Ovary (tissue), 3 donors: ENCODE data around the gene ARSG.

ENCODE experiments used
- EP300 ChIP-seq: sonication (generic); formaldehyde crosslinking; IDR thresholded peaks from one replicate; pipeline ENCODE4 v1.6.1; 2017; ENCODE audit warnings: antibody characterized with exemption
- POLR2A ChIP-seq: fragments of 450-650 bp; IDR thresholded peaks from one replicate; pipeline ENCODE4 v1.6.1; 2017; ENCODE audit warnings: antibody characterized with exemption, mild to moderate bottlenecking, moderate library complexity
- TF ChIP-seq, protein P1 (sequence below), 3 donors: fragments of 450-650 bp in 2 of 3; fragments of 200-600 bp in 1 of 3; IDR thresholded peaks; one replicate each; pipeline versions ENCODE4 v1.5.1 to v1.8.0; 2016 to 2022; ENCODE audit warnings: antibody characterized with exemption in 3 of 3, mild to moderate bottlenecking in 1 of 3
- donor health status: DM: no; HTN: no; CAD: no.

DNA sequence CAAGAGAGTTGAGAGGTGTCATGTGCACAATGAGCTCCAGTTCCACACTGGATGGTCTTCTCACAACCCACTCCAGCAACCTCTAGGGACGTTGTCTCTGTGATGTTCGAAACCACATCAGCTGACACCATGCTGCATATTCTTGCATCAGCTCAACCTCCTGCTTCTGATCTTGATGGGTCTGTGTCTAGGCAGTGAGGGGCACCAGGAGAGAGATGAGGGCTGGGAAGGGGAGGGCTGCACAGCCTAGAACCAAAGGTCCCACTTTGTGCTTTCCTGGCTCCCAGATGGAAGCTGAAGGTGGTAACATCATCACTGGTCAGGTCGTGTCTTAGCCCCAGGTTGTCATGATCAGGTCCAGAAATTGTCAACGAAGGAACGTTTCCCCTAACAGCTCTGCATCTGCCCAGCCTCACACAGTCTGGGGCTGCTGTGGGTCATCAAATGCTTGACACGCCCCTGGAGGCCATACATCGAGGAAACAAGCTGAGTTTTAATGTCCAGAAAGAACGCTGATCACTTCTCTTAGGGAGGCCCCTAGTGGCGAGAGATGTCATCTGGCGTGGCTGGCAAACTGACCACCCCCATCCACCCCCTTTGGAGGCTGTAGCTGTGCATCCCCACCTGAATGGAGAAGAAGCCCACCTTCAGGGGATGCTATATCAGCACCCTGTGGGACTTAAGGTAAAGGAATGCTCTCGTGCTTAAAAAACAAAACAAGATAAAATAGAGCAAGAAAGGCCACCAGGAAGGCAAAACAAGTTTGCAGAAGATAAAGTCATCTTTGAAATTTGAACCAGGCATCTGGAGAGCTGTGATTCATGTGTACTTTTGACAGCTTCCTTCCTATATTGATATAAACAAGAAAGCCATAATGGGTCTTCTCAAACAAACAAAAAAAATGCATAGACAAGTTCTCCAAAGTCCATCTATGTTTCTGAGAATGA, 107.7 kb downstream of the ARSG start:
- TF ChIP-seq EP300 (no peak), POLR2A (peak; percentile 10)
- TF ChIP-seq, protein P1, sequence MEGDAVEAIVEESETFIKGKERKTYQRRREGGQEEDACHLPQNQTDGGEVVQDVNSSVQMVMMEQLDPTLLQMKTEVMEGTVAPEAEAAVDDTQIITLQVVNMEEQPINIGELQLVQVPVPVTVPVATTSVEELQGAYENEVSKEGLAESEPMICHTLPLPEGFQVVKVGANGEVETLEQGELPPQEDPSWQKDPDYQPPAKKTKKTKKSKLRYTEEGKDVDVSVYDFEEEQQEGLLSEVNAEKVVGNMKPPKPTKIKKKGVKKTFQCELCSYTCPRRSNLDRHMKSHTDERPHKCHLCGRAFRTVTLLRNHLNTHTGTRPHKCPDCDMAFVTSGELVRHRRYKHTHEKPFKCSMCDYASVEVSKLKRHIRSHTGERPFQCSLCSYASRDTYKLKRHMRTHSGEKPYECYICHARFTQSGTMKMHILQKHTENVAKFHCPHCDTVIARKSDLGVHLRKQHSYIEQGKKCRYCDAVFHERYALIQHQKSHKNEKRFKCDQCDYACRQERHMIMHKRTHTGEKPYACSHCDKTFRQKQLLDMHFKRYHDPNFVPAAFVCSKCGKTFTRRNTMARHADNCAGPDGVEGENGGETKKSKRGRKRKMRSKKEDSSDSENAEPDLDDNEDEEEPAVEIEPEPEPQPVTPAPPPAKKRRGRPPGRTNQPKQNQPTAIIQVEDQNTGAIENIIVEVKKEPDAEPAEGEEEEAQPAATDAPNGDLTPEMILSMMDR (IDR thresholded peaks at IDR 0.05), result peak; percentile 34 to 79 (median 68)
